DOHH2 (cell line): ENCODE measurements around the gene DNAH7.

Source experiments
- H3F3A ChIP-seq: fragments of 200-600 bp; sonication (generic), shearing (Covaris generic); 2 replicates; pipeline ENCODE4 v1.6.0; 2016; ENCODE audit warnings: antibody characterized with exemption, mild to moderate bottlenecking; ENCODE audit not compliant: control insufficient read depth, insufficient read depth
- H3K27ac ChIP-seq: fragments of 200-600 bp; sonication (generic); 2 replicates; pipeline ENCODE4 v1.5.1; 2014; ENCODE audit warnings: low read depth, mild to moderate bottlenecking, low read length, moderate library complexity
- H3K27me3 ChIP-seq: fragments of 200-600 bp; sonication (generic); 2 replicates; pipeline ENCODE4 v1.6.1; 2014; ENCODE audit warnings: mild to moderate bottlenecking, low read length, mixed read lengths; ENCODE audit not compliant: control insufficient read depth
- H3K36me3 ChIP-seq: fragments of 200-600 bp; sonication (generic); 2 replicates; pipeline ENCODE4 v1.6.1; 2014; ENCODE audit warnings: mild to moderate bottlenecking, low read length, moderate library complexity, mixed read lengths; ENCODE audit not compliant: control insufficient read depth
- H3K4me1 ChIP-seq: fragments of 200-600 bp; sonication (generic); 2 replicates; pipeline ENCODE4 v1.6.1; 2014; ENCODE audit warnings: mild to moderate bottlenecking, low read length, mixed read lengths; ENCODE audit not compliant: control insufficient read depth
- H3K4me2 ChIP-seq: fragments of 200-600 bp; sonication (generic); 2 replicates; pipeline ENCODE4 v1.6.0; 2014; ENCODE audit warnings: mild to moderate bottlenecking, low read length, moderate library complexity
- H3K4me3 ChIP-seq: fragments of 200-600 bp; sonication (generic); 2 replicates; pipeline ENCODE4 v1.5.1; 2014; ENCODE audit warnings: mild to moderate bottlenecking, low read length, mixed read lengths
- H3K79me2 ChIP-seq: fragments of 200-600 bp; sonication (generic); 2 replicates; pipeline ENCODE4 v1.6.1; 2014; ENCODE audit warnings: mild to moderate bottlenecking, low read length, mixed read lengths; ENCODE audit not compliant: control insufficient read depth
- H3K9me2 ChIP-seq: fragments of 200-600 bp; sonication (generic); replicated peaks from 2 replicates; pipeline ENCODE4 v1.6.1; 2014; ENCODE audit warnings: mild to moderate bottlenecking, low read length, mixed read lengths; ENCODE audit not compliant: control insufficient read depth
- H3K9me3 ChIP-seq: fragments of 200-600 bp; sonication (generic); 2 replicates; pipeline ENCODE4 v1.6.1; 2014; ENCODE audit warnings: antibody characterized with exemption, low read length, mixed read lengths; ENCODE audit not compliant: control insufficient read depth, insufficient read depth
- H4K20me1 ChIP-seq: fragments of 200-600 bp; sonication (generic); 2 replicates; pipeline ENCODE4 v1.6.0; 2014; ENCODE audit warnings: low read depth, mild to moderate bottlenecking, antibody characterized with exemption, low read length, moderate library complexity; ENCODE audit not compliant: control insufficient read depth, insufficient read depth
- EZH2phosphoT487 ChIP-seq: fragments of 200-600 bp; sonication (generic); IDR thresholded peaks from 2 replicates; pipeline ENCODE4 v1.6.1; 2017; ENCODE audit warnings: borderline replicate concordance, mild to moderate bottlenecking, antibody characterized with exemption, low read length, moderate library complexity, mixed read lengths
- TF ChIP-seq, protein P1 (sequence below): fragments of 200-600 bp; sonication (generic); IDR thresholded peaks from one replicate; pipeline ENCODE4 v1.5.1; 2014; ENCODE audit warnings: antibody characterized with exemption, mild to moderate bottlenecking, low read depth, low read length; ENCODE audit not compliant: poor library complexity, severe bottlenecking

Gene DNAH7

DNA sequence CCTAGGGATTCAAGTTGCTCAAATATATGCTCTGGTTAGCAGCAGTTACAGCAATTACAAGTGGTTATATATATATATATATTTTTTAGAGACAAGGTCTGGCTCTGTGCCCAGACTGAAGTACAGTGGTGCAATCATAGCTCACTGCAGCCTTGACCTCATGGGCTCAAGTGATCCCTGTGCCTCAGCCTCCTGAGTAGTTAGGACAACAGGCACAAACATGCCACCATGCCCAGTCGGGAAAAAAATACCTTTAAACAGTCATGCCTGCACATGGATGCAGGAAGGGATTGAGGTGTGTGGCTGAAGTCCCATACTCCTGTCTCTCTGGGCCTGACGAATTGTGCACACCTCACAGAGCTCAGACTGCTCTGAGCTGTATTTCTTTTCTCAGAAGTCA lies 19.6 kb upstream of the DNAH7 start:
- peaks cover 6% of the 10 kb centered on the region for H3K4me1 ChIP-seq

DNA sequence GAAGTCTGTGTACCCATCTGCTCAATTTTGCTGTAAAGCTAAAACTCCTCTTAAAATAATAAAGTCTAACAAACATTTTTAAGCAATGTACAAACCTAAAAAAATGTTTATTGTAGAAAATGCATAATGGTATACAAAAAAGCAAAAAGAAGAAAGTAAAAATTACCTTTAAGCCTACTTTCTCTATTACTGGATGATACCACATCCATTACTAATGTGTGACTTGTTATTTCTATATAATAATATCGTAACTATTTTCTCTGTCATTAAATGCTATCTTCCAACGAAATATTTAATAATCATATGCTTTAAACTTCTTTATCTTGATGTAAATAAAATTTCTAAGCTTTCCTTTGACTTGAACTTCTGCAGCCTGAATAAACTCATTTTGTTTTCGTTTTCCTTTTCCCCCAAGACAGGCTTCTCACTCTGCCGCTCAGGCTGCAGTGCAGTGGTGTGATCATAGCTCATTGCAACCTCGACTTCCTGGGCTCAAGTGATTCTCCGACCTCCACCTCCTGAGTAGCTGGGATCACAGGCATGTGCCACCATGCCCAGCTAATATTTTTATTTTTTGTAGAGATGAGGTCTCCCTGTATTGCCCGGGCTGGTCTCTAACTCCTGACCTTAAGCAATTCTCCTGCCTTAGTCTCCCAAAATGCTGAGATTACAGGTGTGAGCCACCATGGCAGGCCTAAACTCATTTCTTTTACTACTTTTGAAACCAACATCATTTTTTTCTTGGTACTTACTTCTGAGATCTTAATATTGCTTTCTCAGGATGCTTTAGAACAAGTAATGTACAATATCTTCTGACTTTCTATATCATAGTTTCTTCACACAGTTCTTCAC lies 18.1 kb upstream of the DNAH7 start:
- H3K4me1 ChIP-seq, result peaks cover 6% of the 10 kb centered on the region
- H3K9me3 ChIP-seq, result peaks cover 14% of the 10 kb centered on the region; the same call in 1 of the 2 replicates
- no peaks in the 10 kb centered on the region for H3K27me3 ChIP-seq
- H3K27ac ChIP-seq, result no peak overlapping the region
- no peak for TF ChIP-seq EZH2phosphoT487
- TF ChIP-seq, protein P1, sequence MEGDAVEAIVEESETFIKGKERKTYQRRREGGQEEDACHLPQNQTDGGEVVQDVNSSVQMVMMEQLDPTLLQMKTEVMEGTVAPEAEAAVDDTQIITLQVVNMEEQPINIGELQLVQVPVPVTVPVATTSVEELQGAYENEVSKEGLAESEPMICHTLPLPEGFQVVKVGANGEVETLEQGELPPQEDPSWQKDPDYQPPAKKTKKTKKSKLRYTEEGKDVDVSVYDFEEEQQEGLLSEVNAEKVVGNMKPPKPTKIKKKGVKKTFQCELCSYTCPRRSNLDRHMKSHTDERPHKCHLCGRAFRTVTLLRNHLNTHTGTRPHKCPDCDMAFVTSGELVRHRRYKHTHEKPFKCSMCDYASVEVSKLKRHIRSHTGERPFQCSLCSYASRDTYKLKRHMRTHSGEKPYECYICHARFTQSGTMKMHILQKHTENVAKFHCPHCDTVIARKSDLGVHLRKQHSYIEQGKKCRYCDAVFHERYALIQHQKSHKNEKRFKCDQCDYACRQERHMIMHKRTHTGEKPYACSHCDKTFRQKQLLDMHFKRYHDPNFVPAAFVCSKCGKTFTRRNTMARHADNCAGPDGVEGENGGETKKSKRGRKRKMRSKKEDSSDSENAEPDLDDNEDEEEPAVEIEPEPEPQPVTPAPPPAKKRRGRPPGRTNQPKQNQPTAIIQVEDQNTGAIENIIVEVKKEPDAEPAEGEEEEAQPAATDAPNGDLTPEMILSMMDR, result no peak
- H4K20me1 ChIP-seq, result no peaks in the 10 kb centered on the region
- H3K4me2 ChIP-seq, result no peak overlapping the region
- H3K36me3 ChIP-seq, result no peaks in the 10 kb centered on the region
- no peak overlapping the region for H3K4me3 ChIP-seq
- no peaks in the 10 kb centered on the region for H3F3A ChIP-seq
- no peaks in the 10 kb centered on the region for H3K79me2 ChIP-seq
- H3K9me2 ChIP-seq, result no peaks in the 10 kb centered on the region

More for the DNA sequence above, 19.6 kb upstream of the DNAH7 start:
- H3K36me3 ChIP-seq, result no peaks in the 10 kb centered on the region
- TF ChIP-seq, protein P1, result no peak
- no peak for TF ChIP-seq EZH2phosphoT487
- peaks cover 8% of the 10 kb centered on the region; the same call in 1 of the 2 replicates for H3K9me3 ChIP-seq
- no peaks in the 10 kb centered on the region for H3K79me2 ChIP-seq
- H3K4me2 ChIP-seq, result no peak overlapping the region
- H3K27me3 ChIP-seq, result no peaks in the 10 kb centered on the region
- H3K9me2 ChIP-seq, result no peaks in the 10 kb centered on the region
- no peak overlapping the region for H3K27ac ChIP-seq
- no peaks in the 10 kb centered on the region for H4K20me1 ChIP-seq
- H3F3A ChIP-seq, result no peaks in the 10 kb centered on the region
- no peak overlapping the region for H3K4me3 ChIP-seq

DNA sequence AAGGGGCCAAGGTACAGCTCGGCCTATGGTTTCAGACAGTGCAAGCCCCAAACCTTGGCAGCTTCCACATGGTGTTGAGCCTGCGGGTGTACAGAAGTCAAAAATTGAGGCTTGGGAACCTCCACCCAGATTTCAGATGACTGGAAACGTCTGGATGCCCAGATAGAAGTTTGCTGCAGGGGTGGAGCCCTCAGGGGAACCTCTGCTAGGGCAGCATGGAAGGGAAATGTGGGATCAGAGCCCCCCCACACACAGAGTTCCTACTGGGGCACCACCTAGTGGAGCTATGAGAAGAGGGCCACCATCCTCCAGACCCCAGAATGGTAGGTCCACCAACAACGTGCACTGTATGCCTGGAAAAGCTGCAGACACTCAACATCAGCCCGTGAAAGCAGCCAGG lies 15.0 kb upstream of the DNAH7 start:
- H3K4me1 ChIP-seq, result peaks cover 6% of the 10 kb centered on the region
- H3K36me3 ChIP-seq, result no peaks in the 10 kb centered on the region
- H3K9me3 ChIP-seq, result peaks cover 14% of the 10 kb centered on the region; the same call in 1 of the 2 replicates
- TF ChIP-seq EZH2phosphoT487, result no peak
- TF ChIP-seq, protein P1, result no peak
- H3K27me3 ChIP-seq, result no peaks in the 10 kb centered on the region
- no peak overlapping the region for H3K4me3 ChIP-seq
- no peak overlapping the region for H3K4me2 ChIP-seq
- H3F3A ChIP-seq, result no peaks in the 10 kb centered on the region
- H3K27ac ChIP-seq, result no peak overlapping the region
- H3K9me2 ChIP-seq, result no peaks in the 10 kb centered on the region
- H4K20me1 ChIP-seq, result no peaks in the 10 kb centered on the region
- H3K79me2 ChIP-seq, result no peaks in the 10 kb centered on the region
